Common myeloid progenitor, CD34-positive (primary cell): Measurements from ENCODE around the gene MPPED1.

Experiments
- CTCF ChIA-PET: fragments of 350-600 bp; sonication (Branson Sonifier 250); formaldehyde crosslinking; loops from one replicate; lab custom pipeline; 2021; ENCODE audit warnings: antibody characterized with exemption; lab: Charles Lee
- POLR2A ChIA-PET: fragments of 350-600 bp; sonication (Branson Sonifier 250); formaldehyde crosslinking; loops from one replicate; lab custom pipeline; 2021; ENCODE audit warnings: antibody characterized with exemption; lab: Charles Lee
- DNase-seq, 3 donors: peaks; one replicate each; pipeline versions ENCODE4 v3.0.0 to v3.0.0-alpha.2; 2013
- H3K27ac ChIP-seq, 2 experiments: 1 replicate in 1 of 2; 2 replicates in 1 of 2; pipeline ENCODE4 v1.7.0; 2013; ENCODE audit warnings: inconsistent platforms in 2 of 2, low read length in 2 of 2, mild to moderate bottlenecking in 2 of 2, low read depth in 1 of 2, moderate library complexity in 1 of 2; ENCODE audit not compliant: severe bottlenecking in 2 of 2, insufficient read depth in 1 of 2, poor library complexity in 1 of 2
- H3K27me3 ChIP-seq, 5 experiments: replicated peaks in 2 of 5; 1 replicate in 3 of 5; 2 replicates in 2 of 5; pipeline versions ENCODE4 v1.6.1 to v1.7.0; 2013; ENCODE audit warnings: low read length in 4 of 5, mild to moderate bottlenecking in 2 of 5, moderate library complexity in 2 of 5, inconsistent platforms in 1 of 5; ENCODE audit not compliant: insufficient read depth in 5 of 5, control insufficient read depth in 4 of 5
- H3K36me3 ChIP-seq, 4 experiments: 1 replicate in 2 of 4; 2 replicates in 2 of 4; pipeline versions ENCODE4 v1.6.1 to v1.7.0; 2013; ENCODE audit warnings: low read length in 3 of 4, control low read depth in 1 of 4, mild to moderate bottlenecking in 1 of 4; ENCODE audit not compliant: control insufficient read depth in 4 of 4, insufficient read depth in 4 of 4
- H3K4me1 ChIP-seq, 4 experiments: 1 replicate in 3 of 4; 2 replicates in 1 of 4; pipeline versions ENCODE4 v1.6.1 to v1.7.1; 2013; ENCODE audit warnings: low read length in 3 of 4, mild to moderate bottlenecking in 3 of 4, control low read depth in 1 of 4, inconsistent platforms in 1 of 4, moderate library complexity in 1 of 4; ENCODE audit not compliant: control insufficient read depth in 4 of 4, insufficient read depth in 4 of 4; ENCODE audit errors: control extremely low read depth in 1 of 4
- H3K4me3 ChIP-seq, 7 experiments: 1 replicate in 4 of 7; 2 replicates in 3 of 7; pipeline versions ENCODE4 v1.5.1 to v1.7.0; 2013; ENCODE audit warnings: mild to moderate bottlenecking in 7 of 7, low read length in 6 of 7, moderate library complexity in 6 of 7, inconsistent platforms in 2 of 7, low read depth in 2 of 7, control low read depth in 1 of 7; ENCODE audit not compliant: insufficient read depth in 4 of 7, control insufficient read depth in 1 of 7; ENCODE audit errors: extremely low read depth in 1 of 7
- H3K9me3 ChIP-seq, 5 experiments: 1 replicate in 4 of 5; 2 replicates in 1 of 5; pipeline versions ENCODE4 v1.6.1 to v1.7.1; 2013; ENCODE audit warnings: low read length in 4 of 5, mild to moderate bottlenecking in 2 of 5, inconsistent platforms in 1 of 5, low read depth in 1 of 5, moderate library complexity in 1 of 5; ENCODE audit not compliant: control insufficient read depth in 4 of 5, insufficient read depth in 2 of 5; ENCODE audit errors: control extremely low read depth in 1 of 5
- WGBS: methylation state at CpG from one replicate; pipeline ENCODE4 v1.1.5; 2013; ENCODE audit not compliant: insufficient coverage; 5-methylcytosine and 5-hydroxymethylcytosine counted together

The MPPED1 gene

GRCh38 chr22:43516996-43517635 is 105.3 kb downstream of the MPPED1 start:
- no peaks in the 10 kb centered on the region for H3K9me3 ChIP-seq
- no peaks in the 10 kb centered on the region for H3K36me3 ChIP-seq
- 91% methylated on average over 9 of the region's 14 CpGs for WGBS
- ChIA-PET CTCF (no interaction called here), POLR2A (no interaction called here)
- no peak overlapping the region for H3K27ac ChIP-seq
- H3K27me3 ChIP-seq = peaks cover 0 to 3% (median 3%) of the 10 kb centered on the region in 5 experiments
- H3K4me3 ChIP-seq = no peak overlapping the region
- H3K4me1 ChIP-seq = no peaks in the 10 kb centered on the region
- DNase-seq = no peak

- Histone ChIP-seq H3K9me3 (no peaks in the 10 kb centered on the region), H3K4me1 (peaks cover 0 to 2% (median 0%) of the 10 kb centered on the region in 4 experiments), H3K36me3 (no peaks in the 10 kb centered on the region), H3K4me3 (no peak overlapping the region), H3K27ac (no peak overlapping the region), H3K27me3 (peaks cover 0 to 3% (median 3%) of the 10 kb centered on the region in 5 experiments)
- ChIA-PET CTCF (no interaction called here), POLR2A (no interaction called here)
- DNase-seq = no peak
- no CpG with 5 or more reads among the region's 2 CpGs for WGBS
Observed at GRCh38 chr22:43520632-43521039, 108.8 kb downstream of the MPPED1 start.

GRCh38 chr22:43521716-43522115 is 109.9 kb downstream of the MPPED1 start:
- peaks cover 0 to 2% (median 0%) of the 10 kb centered on the region in 4 experiments for H3K4me1 ChIP-seq
- H3K27ac ChIP-seq = no peak overlapping the region
- DNase-seq = no peak
- ChIA-PET POLR2A (no interaction called here), CTCF (interaction anchor here (0.6 kb wide), 1 partner anchor 1033 kb away, joined by 3 read pairs; no protein-coding TSS in a partner anchor)
- H3K9me3 ChIP-seq = no peaks in the 10 kb centered on the region
- 93% methylated on average over 5 of the region's 6 CpGs for WGBS
- H3K4me3 ChIP-seq = no peak overlapping the region
- no peaks in the 10 kb centered on the region for H3K36me3 ChIP-seq
- H3K27me3 ChIP-seq = peaks cover 0 to 3% (median 3%) of the 10 kb centered on the region in 5 experiments

GRCh38 chr22:43526117-43526655 is 114.4 kb downstream of the MPPED1 start:
- Histone ChIP-seq H3K27me3 (peaks cover 0 to 1% (median 0%) of the 10 kb centered on the region in 5 experiments), H3K4me1 (peaks cover 0 to 6% (median 3%) of the 10 kb centered on the region in 4 experiments), H3K36me3 (no peaks in the 10 kb centered on the region), H3K4me3 (no peak overlapping the region), H3K9me3 (no peaks in the 10 kb centered on the region), H3K27ac (no peak overlapping the region)
- DNase-seq = no peak
- POLR2A ChIA-PET = no interaction called here
- CTCF ChIA-PET = interaction anchor here (1.3 kb wide), 1 partner anchor 20 kb away, joined by 3 read pairs; no protein-coding TSS in a partner anchor
- 95% methylated on average over 7 of the region's 7 CpGs for WGBS

GRCh38 chr22:43526946-43527345 is 115.1 kb downstream of the MPPED1 start:
- ChIA-PET POLR2A (no interaction called here), CTCF (no interaction called here)
- no peak for DNase-seq
- Histone ChIP-seq H3K4me1 (peaks cover 0 to 6% (median 3%) of the 10 kb centered on the region in 4 experiments), H3K9me3 (no peaks in the 10 kb centered on the region), H3K27me3 (peaks cover 0 to 1% (median 0%) of the 10 kb centered on the region in 5 experiments), H3K36me3 (no peaks in the 10 kb centered on the region), H3K4me3 (no peak overlapping the region), H3K27ac (no peak overlapping the region)
- 95% methylated on average over 5 of the region's 5 CpGs for WGBS

- H3K4me1 ChIP-seq = peaks cover 0 to 6% (median 3%) of the 10 kb centered on the region in 4 experiments
- DNase-seq = peak in 1 of 3 donors; percentile 14
- ChIA-PET CTCF (no interaction called here), POLR2A (no interaction called here)
- WGBS = 92% methylated on average over 4 of the region's 12 CpGs
- no peak overlapping the region for H3K4me3 ChIP-seq
- no peaks in the 10 kb centered on the region for H3K9me3 ChIP-seq
- no peaks in the 10 kb centered on the region for H3K36me3 ChIP-seq
- H3K27me3 ChIP-seq = peaks cover 0 to 1% (median 0%) of the 10 kb centered on the region in 5 experiments
- H3K27ac ChIP-seq = no peak overlapping the region
Observed at GRCh38 chr22:43528601-43529360, 117.0 kb downstream of the MPPED1 start.

GRCh38 chr22:43529461-43529860 is 117.6 kb downstream of the MPPED1 start:
- ChIA-PET POLR2A (no interaction called here), CTCF (no interaction called here)
- no peak for DNase-seq
- H3K27me3 ChIP-seq = peaks cover 0 to 1% (median 0%) of the 10 kb centered on the region in 5 experiments
- no peaks in the 10 kb centered on the region for H3K9me3 ChIP-seq
- H3K27ac ChIP-seq = no peak overlapping the region
- no peak overlapping the region for H3K4me3 ChIP-seq
- WGBS = no CpG with 5 or more reads among the region's 2 CpGs
- no peaks in the 10 kb centered on the region for H3K36me3 ChIP-seq
- peaks cover 0 to 6% (median 3%) of the 10 kb centered on the region in 4 experiments for H3K4me1 ChIP-seq
